Stimulated activated CD4-positive, alpha-beta T cell treated with anti-CD3 and anti-CD28 coated beads, TNF-alpha, amount 100 ng/mL, for 4 hours (primary cell): ENCODE measurements around the gene PMEL.

ENCODE experiments used
- DNase-seq, 3 experiments: peaks; one replicate each; pipeline ENCODE4 v3.0.0-alpha.2; 2020; ENCODE audit warnings: low read depth in 3 of 3

Gene PMEL

DNA sequence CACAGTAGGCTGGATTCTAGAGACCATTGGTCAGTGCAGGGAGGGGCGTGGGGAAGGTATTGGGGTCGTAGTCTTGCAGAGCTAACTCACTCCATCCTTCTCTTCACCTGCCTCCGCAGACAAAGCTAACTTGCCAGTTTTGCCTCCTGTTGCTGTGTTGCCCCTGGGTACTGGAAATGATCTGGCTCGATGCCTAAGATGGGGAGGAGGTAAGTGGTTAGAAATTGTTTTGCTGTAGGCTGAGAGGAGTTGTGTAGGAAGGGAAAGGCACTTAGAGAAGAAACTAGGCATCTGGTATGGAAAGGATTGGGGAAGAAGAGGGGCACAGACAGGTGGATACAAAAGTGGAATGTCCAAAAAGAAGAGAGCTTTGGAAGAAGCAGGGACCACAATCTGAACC, 23.8 kb downstream of the PMEL start:
- DNase-seq: no peak

DNA sequence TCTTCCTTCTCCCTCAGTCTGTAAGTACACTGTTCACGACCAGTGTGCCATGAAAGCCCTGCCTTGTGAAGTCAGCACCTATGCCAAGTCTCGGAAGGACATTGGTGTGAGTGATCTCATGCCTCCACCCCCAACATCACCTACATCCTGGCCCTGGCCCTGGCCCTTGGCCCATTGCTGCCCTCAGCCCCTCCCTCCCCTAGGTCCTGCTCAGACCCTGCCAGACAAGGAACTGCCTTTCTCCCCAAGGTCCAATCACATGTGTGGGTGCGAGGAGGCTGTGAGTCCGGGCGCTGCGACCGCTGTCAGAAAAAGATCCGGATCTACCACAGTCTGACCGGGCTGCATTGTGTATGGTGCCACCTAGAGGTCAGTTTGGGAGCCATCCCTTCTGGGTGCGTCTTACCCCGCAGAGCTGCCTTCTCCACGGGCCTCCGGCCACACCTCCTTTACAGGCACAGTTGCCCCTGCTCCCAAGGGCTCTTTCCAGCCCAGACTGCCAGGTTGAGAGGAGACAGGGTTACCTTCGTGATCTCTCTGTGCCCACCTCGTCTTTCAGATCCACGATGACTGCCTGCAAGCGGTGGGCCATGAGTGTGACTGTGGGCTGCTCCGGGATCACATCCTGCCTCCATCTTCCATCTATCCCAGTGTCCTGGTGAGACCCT, 25.6 kb downstream of the PMEL start:
- DNase-seq: peak in 2 of 3 experiments; percentile 67 to 70

DNA sequence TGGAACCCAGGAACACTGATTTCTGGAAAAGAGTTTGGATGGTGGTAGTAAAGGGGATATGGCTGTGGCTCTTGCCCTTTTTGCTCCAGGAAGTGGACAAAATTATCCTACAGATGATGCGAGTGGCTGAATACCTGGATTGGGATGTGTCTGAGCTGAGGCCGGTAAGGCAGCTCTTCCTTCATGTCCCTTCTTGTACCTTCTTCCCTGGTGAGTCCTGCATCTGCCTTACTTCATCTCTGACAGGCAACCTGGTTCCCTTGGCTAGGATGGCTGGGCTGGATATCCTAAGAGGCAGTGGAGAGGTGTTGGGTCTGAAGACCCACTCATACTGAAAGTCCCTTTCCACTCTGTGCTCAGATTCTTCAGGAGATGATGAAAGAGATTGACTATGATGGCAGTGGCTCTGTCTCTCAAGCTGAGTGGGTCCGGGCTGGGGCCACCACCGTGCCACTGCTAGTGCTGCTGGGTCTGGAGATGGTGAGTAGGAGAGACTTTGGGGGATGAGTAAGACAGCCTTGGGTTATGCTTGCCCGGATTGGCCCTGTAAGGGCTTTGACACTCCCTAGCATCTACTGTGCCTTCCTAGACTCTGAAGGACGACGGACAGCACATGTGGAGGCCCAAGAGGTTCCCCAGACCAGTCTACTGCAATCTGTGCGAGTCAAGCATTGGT, 26.9 kb downstream of the PMEL start:
- no peak for DNase-seq

DNA sequence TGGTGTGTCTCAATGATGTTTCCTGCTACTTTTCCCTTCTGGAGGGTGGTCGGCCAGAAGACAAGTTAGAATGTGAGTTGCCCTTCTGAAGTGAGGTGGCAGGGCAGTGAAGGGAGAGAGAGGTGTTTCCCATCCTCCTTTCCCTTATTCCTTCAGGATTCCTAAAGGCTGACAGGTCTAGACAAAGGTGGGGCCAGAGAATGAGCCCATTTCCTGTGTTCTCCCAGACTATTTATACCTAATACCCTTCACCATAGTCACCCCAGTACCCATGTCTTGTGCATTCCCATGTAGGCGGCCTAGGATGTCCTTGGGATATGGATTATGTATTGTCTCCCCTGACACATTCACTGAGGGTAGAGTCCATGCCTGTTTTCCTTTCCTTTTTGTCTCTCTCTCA, 27.9 kb downstream of the PMEL start:
- no peak for DNase-seq

DNA sequence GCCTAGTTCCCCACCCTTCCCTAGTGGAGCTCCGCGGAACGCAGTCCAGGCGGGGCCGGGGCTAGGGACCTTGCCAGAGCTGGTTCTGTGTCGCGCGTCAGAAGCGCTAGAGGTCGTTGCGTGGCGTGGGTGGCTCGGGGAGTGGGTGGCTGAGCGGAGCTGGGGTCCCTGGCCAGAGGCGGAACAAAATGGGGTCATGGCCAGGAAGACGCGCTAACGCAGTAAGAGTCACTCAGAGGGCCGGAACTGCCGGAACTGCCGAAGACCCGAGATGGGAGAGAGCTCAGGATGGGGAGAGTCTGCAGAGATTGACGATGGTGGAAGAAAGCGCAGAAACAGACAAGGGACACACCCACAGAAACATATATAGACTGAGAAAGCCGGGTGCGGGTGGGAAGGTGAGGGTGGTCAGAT, 30.1 kb downstream of the PMEL start:
- DNase-seq: peak in 1 of 3 experiments; percentile 19

DNA sequence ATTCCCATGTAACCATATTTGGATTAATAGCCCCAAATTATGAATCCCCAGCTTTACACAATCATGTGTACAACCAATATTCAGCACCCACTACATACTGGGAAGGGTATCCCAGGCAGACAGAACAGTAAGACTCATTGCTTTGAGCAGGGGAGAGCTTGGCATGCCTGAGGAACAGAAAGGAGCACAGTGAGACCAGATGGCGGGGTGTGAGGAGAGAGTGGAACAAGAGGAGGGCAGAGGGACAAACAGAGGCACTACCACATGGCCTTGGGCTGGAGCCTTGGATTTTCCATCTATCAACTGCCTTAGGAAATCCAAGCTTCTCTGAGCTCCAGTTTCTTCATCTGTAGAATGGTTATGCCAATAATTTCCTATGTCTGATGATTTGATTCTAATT, 31.1 kb downstream of the PMEL start:
- no peak for DNase-seq

DNA sequence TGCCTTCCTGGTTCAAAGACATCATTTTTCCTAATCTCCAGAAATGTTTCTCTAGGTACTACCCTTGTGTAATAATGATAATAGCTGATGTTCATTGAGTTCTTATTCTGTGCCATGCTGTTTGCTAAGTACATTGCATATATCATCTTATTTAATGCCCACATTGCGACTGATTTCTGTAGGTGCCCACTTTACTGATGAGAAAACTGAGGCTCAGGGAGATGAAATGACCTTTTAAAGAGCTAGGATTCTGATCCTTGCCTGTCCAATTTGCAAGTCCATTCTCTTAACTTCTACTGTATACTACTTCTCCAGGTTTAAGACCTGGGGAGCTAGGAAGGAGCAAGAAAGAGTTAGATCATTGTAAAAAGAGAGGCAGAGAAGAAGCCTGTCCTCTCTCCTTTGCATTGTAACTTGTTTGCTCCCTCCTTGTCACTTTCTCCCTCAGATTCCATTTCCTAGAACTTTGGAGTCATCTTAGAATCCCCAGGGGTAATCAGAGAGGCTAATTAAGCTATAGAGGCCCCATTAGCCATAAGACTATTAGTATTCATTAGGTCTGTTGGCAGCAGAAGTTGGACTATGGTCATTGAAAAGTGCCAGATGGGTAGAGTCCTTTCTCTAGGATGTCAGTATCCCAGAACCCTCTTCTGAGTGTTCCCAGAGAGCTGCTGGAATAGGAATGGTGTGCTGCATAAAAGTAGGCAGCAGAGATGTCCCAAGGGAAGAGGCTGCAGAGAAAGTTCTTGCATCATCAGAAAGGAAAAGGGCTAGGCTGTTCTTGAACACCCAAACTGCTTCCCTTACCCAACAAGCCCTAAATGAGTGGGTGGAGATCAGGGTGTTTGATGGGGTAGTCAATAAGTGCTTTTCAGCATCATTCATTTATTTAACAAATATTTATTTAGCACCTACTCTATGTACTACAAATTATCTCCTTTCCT, 31.8 kb downstream of the PMEL start:
- no peak for DNase-seq

DNA sequence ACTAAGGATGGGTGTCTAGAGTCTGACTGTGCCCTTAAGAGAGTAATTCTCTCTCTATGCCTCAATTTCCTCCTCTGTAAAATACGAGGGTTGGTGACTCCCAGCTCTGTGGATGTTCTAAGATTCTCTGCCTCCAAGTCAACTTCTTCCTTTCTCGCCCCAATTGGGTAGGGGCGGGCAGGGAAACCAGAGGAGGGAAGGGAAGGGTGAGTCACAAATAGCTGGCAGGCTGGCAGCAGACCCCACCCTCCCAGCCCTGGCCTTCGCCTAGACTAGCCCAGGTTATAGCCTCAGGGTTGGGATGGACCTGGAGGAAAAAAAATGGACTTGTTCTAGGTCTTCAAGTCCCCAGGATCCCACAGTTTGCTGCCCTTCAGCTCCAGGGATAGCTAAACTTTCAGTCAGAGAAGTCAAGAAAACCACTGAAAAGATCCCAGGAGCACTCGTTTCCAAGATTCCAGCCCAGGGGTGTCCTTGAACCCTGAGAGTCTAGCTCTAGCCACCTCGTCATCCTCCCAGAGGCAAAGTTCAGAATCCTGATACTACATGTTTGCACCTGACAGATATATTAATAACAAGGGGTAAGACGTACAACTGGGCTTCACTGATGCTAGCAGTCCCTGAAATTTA, 32.6 kb downstream of the PMEL start:
- DNase-seq: no peak

DNA sequence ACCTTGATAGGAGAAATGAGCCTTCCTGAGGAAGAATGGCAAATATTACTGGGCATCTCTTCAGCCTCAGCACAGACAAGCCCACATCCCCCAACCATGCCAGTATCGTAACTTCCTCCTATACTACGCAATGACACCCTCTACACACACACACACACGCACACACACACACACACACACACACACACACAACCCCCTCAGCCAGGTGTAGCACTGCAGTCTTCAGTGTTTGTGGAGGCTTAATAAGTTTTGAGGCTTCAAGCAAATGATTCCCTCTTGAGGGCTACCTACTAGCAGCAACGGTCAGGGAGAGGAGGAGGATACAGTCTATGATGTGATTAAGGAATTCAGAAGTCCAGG, 33.3 kb downstream of the PMEL start:
- DNase-seq: peak in 1 of 3 experiments; percentile 41

DNA sequence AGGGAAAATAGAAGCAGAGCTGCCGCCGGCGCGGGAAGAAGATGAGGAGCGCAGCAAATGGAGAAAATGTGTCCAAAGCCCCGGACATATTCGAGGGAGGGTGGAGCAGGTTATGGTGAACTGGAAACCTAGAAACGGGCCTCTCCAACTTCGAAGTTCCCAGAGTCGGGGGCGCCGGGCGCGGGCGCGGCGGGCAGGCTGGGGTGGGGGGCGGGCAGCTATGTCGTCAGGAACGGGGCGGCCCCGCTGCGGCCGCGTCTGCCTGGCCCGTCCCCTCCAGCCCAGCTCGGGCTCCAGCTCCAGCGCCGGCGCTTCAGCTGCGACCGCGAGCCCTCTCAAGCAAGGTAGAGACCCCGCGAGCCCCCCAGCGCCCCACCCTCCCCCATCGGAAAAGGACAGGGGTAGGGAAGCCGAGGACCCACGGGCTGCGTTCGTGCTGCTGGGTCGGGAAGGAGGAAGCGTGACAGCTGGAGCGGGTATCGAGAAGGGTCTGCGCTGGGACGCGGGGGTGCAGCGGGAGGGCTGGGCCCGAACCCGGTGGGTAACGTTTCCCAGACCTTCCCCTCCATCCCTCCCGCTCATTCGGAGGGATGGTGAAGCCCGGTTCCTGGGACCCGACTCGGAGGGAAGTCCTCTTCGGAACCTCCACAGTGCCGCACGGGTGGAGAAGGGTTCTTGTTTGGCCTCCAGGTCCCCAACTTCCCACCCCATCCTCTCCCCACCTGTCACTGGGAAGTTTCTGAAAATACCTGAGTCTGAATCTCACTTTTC, 33.9 kb downstream of the PMEL start:
- no peak for DNase-seq

DNA sequence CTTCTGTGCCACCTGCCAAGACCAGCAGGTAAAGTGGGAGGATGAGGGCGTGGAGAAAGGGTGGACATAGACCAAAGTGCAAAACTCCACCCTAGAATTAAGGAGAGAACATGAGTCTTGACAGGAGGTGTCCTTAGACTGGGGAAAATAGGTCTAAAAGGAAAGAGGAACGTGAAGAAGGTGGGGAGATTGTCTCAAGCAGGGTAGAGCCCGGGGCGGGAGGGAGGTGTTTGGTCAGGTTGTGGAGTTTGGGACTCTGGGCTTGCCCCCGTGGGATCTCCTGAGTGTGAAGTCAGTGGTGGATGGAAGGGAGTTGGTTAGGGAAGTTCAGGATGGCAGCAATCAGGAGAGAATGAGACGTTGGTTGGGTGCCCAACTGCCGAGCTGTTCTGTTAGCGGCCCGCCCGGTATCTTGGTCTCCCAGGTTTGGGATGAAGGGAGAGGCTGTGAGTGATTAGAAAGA, 34.5 kb downstream of the PMEL start:
- DNase-seq: no peak

DNA sequence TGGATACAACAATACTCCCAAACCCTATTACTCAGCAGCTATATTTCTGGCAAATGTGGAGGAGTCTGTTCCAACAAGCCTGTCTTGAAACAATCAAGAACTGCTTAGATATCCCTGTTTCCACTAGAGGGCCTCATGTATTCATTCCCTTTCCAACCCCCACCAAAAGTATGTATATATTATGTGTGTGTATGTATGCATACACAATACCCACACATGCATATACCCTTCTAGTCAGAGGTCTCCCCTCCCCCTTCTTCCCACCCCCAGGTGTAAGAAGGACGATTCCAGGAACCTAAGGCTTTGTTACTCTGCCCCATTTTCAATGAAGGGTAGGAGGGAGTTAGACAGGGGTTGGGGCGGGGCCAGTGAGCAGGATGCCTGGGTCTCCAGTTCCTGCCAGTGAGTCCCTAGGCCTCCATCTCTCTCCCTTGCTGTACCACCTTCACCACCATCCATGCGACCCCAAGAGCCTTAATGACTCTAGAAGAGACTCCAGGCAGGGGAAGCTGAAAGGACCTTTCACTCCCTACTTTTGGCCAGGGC, 35.0 kb downstream of the PMEL start, which contains the start of gene DGKA:
Gene DGKA (plus strand): TSS at position 392 of the 546 bp plus-strand sequence. CDS start 5,342 bp downstream, outside the sequence.
- DNase-seq: peak; percentile 51 to 64 (median 63)

DNA sequence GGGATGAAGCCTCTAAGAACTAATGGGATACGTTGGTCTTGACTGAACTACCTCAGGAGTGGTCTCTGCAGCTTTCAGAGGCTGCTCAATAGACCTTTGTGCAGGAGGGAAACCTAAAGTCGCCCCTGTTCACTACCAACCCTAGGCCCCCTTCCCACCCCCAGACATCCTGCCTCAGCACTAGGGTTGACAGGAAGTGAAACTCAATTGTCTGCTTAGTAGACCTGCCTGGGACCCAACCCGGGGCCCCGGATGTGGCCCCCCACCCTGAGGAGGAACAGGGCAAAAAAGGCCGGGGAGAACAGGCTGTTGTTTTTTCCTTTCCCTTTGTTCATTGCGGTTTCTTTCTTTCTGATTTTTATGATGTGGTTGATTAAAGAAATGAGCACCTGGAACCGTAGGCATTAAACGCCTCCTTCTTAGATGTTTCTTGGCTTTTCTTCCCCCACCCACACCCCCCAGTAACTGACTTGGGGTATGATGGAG, 36.5 kb downstream of the PMEL start:
- peak in 2 of 3 experiments; percentile 73 to 79 for DNase-seq

DNA sequence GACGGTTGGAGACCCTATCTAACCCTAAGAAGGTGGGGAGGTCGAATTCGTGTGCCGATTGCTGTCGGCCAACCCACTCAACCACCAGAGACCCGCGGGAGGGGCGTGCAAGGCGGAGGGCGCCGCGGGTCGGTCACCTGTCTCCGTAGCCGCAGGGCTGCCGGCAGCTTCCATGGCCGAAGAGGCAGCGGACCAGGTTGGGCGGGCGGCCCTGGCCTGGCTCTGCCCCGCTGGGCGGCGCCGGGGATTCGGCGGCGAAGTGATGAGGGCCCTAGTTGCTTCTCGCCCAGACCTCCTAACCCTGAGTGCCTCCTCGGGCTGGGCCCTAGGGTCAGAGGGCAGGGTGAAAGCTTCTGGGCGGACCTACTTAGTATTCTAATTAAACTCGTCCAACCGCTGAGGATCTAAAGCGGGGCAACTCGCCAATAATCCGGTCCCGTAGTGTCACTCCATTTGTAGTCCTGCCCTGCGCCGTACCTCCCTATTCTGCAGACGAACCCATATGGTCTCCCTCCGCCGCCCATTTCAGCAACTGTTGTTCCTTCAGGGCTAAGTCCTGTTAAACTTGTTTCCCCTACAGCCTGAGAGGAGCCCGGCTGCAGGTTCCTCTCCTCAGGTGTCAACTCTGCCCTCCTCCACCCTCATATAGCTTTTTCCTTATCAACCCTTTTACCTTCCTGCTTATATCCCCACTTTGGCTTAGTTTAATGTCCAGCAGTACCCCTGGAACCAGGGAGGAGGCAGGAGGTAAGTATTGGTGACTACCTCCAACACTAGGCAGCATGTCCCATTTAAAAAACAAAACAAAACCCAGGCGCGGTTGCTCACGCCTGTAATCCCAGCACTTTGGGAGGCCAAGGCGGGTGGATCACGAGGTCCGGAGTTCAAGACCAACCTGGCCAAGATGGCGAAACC, 38.0 kb downstream of the PMEL start, which contains the start of gene PYM1:
Gene PYM1 (minus strand): TSS at position 307 of the 915 bp plus-strand sequence. CDS start 133 bp downstream, at position 174.
- DNase-seq: peak in 1 of 3 experiments; percentile 29

DNA sequence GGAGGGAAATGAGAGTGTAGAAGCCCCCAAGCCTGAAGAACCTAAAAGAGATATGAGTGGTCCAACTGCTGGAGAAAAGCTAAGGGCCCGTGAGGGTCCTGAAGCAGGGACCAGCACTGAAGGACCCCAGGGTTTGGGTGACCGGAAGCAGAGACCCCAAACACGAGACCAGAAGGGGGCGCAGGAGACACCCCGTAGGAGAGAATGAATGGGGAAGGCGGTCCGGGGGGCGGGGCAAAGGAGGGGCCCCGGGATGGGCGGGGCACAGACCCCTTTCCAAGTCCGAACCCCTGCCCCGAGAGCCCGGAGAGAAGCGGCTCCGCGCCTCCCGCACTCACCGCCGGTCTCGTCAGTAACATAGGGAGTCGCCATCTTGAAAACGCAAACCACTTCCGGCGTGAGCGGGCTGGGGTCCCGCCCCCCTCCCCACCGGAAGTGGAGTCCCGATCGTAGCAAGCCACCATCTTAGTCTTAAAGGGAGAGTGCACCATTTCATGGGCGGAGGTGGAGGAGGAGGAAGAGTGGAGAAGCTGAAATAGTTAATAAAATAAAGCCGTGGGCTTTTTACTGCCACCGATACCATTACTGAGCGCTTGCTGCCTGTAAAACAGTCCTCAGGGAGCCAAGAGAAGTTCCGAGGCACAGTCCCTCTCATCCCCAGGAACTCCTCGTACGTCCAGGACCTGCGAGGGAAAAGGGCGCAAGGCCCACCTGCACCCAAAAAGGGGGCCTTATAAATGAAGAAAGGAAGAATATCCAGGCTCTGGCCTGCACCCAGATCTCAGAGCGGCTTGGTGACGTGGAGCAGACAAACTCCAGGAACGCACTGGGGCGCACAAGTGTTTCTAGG, 38.9 kb downstream of the PMEL start:
- peak; percentile 80 to 83 (median 83) for DNase-seq

DNA sequence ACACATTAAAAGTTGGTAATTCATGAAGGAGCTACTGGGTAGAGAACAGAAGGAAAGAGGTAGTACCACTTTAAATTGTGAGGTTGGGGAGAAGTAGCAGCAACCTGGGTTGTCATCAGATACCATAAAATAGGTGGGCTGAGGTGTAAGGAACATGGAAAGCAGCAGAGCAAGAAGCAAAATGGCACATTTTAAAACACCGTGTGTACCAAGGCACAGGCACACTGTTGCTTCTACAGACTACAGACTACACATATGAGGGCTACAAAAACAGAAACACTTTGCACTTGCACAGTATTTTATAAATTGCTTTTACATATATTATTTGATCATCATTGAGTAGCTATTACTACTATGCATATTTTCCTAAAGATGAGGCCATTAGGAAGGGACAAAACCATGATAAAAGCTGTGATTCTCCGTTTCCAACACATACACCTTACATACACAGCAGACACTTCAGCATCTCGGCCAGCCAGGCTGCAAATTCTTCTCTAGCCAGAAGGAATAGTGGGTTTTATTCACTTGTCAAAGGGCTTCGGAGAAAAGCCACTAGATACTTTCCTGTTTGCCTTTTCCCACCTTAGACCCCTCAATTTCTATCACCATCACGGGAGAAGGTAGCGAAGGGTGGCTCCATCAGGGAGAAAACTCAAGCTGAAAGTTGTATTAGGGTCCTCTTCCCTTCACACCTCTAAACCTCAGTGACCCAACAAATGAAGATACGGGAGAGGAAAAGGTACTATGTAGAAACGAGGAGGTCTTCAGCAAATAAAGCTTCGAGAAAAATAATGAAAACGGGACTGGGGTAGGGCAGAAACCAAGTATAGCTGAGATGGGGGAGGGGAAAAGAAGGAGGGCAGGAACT, 39.7 kb downstream of the PMEL start:
- no peak for DNase-seq

DNA sequence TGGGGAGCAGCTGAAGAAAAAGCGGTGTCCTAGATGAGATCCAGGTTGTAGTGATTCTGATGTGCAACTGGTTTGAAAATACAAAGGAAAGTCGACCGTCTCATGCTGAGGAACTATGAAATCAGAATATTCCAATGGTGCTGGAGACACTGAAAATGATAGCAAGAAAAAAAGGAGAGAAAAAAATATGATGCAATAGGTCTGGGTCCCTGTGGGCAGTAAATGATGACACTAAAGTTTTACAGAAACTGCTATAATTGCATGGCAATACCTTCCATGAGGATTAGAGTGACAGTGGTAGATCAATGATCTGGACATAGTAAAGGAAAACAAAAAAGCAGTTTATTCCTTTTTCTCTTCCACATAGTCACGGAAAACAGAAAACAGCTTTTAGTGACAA, 40.5 kb downstream of the PMEL start:
- DNase-seq: no peak
